Measurements from ENCODE around the gene MTA3. TPM values are rescaled to one million over a fixed set of nuclear protein-coding genes. Genes with fewer than 3 reads are reported as not detected.

MTA3 gene
- 17.1 and 32.0 TPM in 2 replicates for total RNA-seq

GRCh38 chr2:42568401-42569115 is at the start of gene MTA3:
TSS of gene MTA3 (plus strand) at chr2:42568632. CDS start at chr2:42568746, 114 bp downstream.

GRCh38 chr2:42764096-42764495 is 195.7 kb downstream of the MTA3 start, which contains the start of gene OXER1:
TSS of gene OXER1 (minus strand) at chr2:42764135. CDS start at chr2:42764062, 73 bp downstream.

GRCh38 chr2:42792583-42793333 is 224.3 kb downstream of the MTA3 start, which contains the start of gene HAAO:
TSS of gene HAAO (minus strand) at chr2:42792583. CDS start at chr2:42792536, 47 bp downstream.

Other genes with a start within 250 kb of the MTA3 start
- gene COX7A2L, start 207.4 kb upstream of the MTA3 start, total RNA-seq, result 157 and 343 TPM in 2 replicates
- gene KCNG3, start 74.7 kb upstream of the MTA3 start, total RNA-seq, result under 0.01 TPM in 2 replicates
- gene OXER1, start 195.5 kb downstream of the MTA3 start, total RNA-seq, result 0.07 TPM in 1 of 2 replicates, not detected in the other
- 0.50 TPM in 1 of 2 replicates, not detected in the other for gene HAAO, start 224.0 kb downstream of the MTA3 start, total RNA-seq

Measured in nasal cavity respiratory epithelium epithelial cell of viscerocranial mucosa (primary cell).